Pulmonary artery endothelial cell (primary cell): ENCODE measurements around the gene TRUB1. TPM values are rescaled to one million over a fixed set of nuclear protein-coding genes. Genes with fewer than 3 reads are reported as not detected.
"Not testable (repeated sequence)": the region's sequence is repeated elsewhere in the genome, so short reads cannot be mapped to it uniquely, and the experiment has no call there.

ENCODE experiments used
- DNase-seq: peaks from one replicate; pipeline ENCODE4 v3.0.0-alpha.2; 2011; ENCODE audit warnings: low read depth, low spot score
- total RNA-seq: library from RNA; depleted of rRNA; stranded (reverse); fragments of >200 nt; gene quantifications from 2 replicates; pipeline ENCODE4 v1.2.3, GENCODE V29; 2014

Gene TRUB1
- 25.7 and 26.2 TPM in 2 replicates for total RNA-seq

DNA sequence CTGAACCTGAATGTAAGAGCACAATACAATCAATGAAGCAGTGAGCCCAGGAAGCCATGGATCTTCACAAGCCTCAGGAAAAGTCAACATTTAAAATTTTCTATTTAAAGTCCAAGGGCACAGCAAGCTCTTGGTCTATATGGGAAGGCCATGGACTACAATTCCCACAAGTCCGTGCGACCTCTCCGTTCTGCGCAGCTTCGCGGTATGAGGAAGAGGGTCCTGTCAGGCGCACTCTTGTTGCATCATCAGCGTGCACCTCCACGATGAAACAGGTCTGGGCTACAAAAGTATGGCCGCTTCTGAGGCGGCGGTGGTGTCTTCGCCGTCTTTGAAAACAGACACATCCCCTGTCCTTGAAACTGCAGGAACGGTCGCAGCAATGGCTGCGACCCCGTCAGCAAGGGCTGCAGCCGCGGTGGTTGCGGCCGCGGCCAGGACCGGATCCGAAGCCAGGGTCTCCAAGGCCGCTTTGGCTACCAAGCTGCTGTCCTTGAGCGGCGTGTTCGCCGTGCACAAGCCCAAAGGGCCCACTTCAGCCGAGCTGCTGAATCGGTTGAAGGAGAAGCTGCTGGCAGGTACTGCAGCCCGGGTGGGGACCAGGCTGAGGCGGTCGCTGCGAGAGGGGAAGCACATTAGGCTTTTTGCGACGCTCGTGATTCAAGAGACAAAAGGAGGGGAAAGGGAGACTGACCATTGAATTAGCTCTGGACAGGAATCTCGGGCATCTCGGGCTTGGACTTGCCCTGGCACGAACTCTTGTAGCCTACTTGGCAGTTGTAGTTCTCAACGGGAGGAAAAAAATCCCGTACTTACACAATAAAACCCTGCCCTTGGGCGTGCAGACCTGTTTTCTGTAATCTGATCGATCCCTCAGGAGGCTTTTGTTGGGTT is at the start of gene TRUB1:
TRUB1 (plus strand) TSS at position 234 of the 894 bp plus-strand sequence; CDS start at position 293, 59 bp downstream.
- DNase-seq, result peak; percentile 89

DNA sequence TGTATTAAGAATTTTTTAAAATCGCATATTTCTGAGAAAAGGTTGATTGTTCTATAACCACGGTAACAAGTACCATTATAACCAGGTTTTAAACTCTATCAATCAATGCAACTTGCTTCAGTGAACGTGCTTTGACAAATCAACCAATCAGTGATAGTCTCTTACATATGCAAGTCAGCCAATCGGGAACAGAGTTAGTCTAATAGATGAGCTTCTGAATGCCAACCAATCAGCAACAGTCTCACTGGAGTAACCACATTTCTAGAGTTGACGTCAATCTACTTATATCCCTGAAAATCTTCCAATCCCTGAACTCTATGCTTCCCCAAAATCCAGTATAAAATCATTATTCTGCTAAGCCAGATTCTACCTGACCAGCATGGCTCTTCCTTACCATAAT is 44.7 kb upstream of the TRUB1 start:
- DNase-seq, result no peak

DNA sequence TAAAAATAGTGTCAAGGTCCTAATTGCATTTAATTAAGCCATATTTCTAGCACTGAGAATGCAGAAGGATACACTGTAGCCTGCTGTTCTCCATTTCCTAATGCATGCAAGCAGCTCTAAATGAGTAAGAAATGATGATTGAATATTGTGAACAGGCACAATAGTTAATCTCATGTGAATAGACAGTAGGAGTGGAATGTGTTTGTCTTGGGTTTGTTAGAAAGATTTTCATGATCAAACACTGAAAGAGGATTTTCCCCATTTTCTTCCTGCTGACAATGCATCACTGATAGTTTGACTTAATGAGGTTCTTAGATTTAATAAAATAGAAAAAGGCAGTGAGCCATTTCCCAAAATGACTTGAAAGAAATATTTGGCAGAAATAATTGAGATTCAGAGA is 43.1 kb upstream of the TRUB1 start:
- DNase-seq, result no peak

DNA sequence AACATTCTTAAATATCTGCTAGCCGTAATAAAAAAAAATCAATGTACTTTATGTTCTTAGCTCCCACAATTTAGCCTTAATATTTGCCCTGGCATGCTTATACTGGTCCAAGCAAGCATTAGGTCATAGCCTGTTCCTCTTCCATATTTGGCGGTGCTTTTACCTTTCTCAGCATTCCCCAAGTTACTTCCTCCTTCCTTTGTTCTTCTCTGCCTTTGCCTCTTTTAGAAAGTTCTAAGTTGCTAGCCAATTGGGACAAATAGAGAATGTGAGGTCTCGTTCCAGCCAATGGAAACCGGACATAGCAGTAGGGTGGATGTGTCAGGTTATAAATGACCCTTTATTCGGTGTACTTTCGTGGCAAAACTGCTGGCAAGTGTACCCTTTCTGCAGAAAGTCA is 41.0 kb upstream of the TRUB1 start:
- DNase-seq, result not testable (repeated sequence)

DNA sequence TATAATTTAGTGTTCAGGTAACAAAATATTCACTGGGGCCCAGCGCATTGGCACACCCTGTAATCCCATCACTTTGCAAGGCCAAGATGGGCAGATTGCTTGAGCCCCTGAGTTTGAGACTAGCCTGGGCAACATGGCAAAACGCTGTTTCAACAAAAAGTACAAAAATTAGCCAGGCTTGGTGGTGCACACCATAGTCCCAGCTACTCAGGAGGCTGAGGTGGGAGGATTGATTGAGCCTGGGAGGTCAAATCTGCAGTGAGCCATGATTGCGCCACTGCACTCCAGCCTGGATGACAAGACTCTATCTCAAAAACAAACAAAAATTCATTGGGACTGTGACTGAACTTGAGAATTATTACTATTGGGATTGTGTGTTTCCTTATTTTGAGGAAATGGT is 40.4 kb upstream of the TRUB1 start:
- no peak for DNase-seq

DNA sequence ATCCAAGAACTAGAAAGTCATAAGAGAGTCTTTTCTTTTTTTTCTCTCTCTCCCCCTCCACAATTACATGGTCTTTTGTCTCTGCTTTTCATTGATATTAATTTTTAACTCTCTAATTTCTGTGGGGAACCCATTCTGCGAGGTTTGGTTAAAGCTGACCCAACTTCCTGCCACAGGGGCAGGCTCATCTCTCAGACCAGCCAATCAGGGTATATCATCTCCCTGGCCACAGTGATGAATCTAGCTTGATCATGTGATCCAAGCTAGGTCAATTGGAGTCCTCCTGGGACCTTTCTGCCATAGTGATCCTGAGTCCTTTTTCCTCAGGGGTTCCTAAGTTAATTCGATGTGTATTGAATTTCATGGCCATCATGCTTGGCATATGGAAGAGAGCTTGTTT is 38.0 kb upstream of the TRUB1 start:
- DNase-seq, result no peak

DNA sequence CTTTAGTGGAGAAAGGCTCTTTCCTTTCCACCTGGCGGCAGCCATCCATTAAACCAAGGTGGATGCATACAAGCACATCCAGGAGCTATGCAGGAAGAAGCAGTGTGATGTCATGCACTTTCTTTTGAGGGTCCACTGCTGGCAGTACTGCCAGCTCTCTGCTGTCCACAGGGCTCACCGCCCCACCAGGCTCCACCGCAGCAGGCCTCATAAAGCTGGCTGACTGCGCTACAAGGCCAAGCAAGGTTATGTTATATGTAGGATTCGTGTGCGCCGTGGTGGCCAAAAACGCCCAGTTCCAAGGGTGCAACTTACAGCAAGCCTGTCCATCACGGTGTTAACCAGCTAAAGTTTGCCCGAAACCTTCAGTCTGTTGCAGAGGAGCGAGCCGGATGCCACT is 37.3 kb upstream of the TRUB1 start:
- no peak for DNase-seq

DNA sequence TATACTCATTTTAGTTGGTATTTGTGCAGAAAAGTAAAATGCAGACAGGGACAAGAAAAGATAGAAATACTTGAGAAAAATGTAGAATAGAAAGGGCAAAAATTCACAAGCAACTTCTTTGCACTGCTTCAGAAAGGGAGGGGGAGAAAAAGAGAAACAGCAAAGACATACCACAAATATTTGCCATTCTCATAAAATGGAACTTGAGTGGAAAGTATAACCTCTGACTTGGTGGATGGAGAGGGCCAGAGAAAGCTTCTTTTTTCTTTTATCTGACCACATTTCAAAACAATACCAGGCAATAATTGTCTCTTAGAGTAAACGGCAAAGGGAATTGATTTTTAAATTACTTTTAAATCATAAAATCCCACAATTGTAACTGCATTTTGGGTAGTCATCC is 35.8 kb upstream of the TRUB1 start:
- no peak for DNase-seq

DNA sequence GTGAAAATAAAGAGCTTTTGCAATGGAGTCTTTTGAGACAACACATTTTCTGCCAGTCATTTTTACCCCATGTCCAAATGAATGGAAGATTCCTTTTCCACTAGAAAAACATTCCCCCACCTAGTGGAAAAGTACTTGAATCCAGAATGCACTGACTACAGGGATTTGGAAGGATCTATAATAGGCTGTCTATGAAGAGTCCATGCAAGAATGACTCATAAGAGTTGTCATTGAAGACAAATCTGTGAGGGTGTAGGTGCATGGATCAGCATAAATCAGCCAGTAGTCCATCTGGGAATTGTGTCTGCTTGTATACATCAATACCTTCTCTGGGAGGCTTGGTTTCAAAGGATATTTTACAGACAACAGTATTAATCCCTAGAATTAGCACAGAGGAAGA is 32.5 kb upstream of the TRUB1 start:
- no peak for DNase-seq

DNA sequence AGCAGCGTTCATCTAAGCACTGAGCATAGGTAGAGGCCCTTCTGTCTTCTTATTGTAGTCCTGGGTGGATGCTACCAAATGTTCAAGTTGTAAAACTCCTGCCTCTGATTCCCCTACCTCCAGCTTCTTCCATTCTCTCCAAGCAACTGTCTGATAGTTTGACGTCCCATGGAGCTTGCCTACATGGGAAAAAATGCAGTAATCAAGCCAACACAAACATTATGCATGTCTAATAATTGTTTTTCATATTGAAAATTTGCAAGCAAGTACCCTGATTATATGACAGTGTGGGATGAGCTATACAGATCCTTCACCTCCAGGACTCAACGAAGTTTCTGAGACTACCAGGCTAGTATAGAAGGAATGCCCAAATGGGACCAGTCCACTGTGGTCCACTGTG is 31.0 kb upstream of the TRUB1 start:
- DNase-seq, result no peak

DNA sequence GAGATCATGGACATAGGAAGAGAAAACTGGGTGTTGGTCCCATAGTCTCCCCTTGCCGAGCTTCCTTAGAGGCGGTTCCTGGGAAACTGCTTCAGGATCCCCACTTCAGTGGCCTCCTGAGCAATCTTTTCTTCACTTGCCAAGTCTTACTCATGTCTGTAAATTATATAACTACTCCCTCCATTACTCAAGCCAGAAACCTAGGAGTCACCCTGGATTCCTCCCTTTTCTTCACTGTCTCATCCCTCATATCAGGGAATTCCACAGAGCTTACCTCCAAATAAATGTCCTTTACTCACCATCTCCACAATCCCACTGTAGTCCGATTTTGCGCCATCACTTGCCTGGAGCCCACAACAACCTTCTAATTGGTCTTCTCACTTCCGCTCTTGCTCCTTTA is 29.1 kb upstream of the TRUB1 start:
- no peak for DNase-seq

DNA sequence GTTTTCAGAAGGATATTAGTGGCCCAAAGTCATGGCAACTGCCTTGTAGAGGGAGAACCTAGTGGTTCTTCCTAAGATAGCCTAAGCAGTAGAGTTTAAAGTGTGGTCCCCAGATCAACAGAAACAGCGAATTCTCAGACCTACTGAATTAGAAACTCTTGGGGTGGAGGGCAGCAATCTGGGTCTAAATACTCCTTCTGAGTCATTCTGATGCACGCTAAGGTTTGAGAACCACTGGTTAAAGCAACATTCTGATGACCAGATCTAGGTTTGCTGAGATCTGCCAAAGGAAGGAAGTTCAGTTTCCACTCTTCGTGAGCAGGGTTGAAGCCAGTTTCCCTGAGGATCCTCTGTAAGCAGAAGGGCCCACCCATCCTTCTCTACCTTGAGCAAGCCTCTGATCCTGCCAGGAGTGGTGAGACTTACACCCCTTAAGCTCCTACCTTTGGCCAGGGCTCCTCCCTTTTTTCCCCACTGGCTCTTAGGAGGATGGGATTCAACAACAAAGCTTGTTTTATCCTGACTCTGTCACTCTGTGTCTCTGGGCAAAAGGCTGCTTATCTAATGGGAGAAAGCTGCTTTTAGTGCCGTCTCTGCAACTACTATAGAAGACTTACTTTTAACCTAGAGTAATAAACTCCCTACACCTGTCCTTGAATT is 26.8 kb upstream of the TRUB1 start:
- DNase-seq, result no peak

DNA sequence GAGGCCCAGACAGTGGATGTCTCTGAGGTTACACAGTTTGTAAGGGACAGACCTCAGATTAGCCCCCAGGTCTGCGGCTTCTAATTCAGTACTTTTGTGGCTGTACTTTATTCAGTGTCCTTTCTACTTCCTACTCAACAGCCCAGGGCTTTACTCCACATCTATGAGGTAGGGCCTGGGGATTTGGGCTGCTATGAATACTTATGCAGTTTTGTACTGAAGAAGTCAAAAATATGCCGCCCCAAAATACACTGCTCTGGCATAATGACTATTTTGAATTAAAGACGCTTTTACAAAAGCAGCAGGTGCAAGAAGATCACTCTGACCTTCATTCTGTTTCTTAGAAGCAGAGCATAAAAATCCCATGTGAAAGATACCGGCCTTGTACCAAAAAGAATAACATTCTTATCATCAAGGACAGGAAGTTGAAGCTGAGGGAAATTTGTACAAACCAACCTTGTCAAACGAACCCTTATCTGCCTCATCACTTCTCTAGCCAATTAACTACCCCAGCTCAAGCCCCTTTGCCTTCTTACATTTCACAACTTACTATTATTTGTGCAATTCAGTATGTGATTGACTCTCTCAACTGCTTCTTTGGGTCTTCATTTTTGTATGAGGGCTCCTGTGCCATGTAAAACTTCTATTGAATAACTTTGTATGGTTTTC is 26.1 kb upstream of the TRUB1 start:
- no peak for DNase-seq

DNA sequence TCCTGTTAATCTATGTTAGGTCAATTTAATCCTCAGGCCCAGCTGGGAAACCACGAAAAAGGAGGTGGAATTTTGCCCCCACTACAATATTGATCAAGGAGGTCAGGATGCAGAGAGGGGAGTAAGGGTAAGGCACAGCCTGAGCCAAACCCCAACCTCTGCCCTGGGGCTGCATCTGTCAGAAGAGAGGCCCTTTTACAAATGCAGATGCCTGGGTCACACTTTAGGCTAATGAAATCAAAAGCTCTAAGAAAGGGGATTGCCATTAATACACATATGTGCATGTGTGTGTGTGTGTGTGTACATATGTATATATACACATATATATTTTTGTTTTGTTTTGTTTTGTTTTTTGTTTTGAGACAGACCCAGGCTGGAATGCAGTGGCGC is 25.5 kb upstream of the TRUB1 start:
- DNase-seq, result no peak

DNA sequence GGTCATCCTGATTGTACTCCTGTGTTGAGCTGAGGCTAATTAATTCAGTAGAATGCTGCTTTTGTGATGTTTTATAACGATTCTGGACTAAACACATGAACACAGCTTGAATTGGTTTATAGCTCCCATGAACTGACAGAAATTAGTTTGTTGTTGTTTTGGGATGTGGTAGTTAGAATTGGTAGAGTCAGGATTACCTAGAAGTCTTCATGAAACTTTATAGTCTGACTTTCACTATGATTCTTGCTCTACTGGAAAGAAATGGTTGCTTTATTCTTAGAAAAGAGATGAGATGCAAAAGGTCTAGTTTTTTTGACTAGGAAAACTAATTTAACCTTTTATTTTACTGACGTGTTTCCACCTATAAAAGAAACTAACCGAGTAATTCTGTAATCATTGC is 23.4 kb upstream of the TRUB1 start:
- no peak for DNase-seq

DNA sequence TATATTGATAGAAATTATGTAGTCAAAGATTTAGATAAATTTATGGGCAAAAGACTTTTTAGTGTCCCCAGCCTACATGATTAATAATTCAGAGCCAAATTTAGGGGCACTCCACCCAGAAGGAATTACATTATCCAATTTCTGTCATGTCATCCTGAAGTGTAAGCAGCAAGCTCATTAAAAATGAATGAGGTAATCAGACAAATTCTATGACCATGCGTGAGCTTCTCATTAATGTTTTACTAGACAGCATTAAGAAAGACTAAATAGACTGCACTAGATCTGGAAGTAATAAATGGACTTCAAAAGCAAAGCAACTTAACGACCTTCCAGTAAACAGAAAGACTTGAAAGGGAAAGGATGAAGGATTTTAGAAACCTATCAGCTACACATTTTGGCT is 22.7 kb upstream of the TRUB1 start:
- no peak for DNase-seq

DNA sequence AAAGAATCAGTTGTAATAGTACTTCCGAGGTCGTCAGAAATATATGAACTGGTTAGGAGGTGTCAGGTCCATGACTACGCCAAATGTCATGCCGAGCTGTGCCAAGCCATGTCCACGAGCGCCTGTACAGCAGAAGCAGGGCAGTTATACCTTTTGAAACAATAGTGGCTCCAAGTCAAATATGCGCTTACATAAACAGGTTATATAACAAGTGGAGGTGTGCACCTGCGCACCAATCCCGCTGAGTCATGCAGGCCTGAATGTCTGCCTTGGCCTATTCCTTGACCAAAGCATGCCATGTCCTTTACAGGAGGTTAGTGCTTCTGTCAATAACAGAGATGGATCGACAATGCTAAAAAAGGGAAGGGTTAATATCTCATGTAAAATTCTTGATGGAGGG is 21.3 kb upstream of the TRUB1 start:
- no peak for DNase-seq

DNA sequence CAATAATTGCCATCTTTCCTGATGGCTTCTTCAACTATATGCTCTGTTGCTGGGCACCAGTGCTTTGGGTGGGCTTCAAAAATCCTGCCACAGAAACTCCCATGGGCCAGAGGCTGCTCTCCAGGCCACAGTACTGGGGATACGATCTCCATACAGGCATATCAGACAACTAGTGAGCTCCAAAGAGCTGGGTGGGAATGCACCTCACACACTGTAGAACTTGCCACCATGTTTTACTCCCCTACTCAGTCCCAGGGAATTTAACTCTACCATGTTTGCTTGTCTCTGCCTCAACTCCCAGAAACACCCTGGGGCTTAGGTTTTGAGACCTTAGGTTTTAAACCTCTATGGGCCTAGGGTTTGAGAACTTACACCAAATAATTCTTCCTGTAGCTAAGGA is 20.5 kb upstream of the TRUB1 start:
- no peak for DNase-seq

DNA sequence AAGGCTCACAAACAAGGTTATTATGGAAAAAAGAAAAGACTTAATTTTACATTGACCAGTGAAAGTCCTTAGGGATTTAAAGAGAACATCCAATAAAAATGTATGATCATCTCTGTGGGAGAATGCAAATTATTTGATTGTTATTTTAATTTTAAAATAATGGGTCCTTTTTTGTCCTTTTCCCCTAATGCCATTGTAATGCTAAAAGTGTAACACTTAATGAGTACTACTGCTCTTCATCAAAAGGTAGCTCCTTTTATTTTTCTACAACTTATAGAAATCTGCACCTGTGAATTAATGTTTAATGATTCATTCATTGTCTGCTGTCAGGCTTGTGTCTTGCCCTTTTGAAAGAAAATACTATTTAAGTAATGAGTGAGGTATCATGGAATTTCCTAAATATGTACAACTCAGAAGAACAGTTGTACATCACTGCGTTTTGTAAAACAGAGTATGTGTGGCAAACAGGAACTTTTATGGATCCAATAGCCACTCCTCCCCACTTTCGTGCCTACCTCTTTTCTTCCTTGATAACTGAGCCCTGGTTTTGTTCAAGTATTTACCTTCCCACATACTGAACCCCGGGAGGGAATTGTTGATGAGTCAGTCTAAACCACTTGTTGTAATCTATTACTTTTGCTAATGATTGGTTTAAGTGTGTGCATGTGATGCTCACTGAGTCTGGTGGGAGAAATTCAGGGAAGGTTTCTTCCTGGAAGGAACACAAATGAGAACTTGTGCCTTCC is 19.9 kb upstream of the TRUB1 start:
- no peak for DNase-seq

DNA sequence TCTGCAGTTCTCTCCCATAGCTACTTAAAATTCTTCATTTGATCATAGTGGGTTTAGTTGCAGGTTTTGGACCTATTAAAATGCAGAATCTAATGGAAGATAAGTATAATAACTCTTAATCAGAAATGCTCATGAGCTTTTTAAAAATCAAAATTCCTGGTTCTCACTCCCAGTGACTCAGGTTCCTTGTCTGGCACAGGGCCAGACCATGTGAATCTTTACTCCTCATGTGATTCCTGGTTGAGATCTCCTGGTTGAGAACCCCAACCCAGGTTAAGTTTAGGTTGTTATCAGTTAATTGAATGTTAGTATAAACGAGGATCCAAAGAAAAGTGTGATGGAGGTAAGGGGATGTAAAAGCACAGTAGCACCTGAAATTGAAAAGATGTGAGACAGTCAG is 17.5 kb upstream of the TRUB1 start:
- DNase-seq, result no peak

DNA sequence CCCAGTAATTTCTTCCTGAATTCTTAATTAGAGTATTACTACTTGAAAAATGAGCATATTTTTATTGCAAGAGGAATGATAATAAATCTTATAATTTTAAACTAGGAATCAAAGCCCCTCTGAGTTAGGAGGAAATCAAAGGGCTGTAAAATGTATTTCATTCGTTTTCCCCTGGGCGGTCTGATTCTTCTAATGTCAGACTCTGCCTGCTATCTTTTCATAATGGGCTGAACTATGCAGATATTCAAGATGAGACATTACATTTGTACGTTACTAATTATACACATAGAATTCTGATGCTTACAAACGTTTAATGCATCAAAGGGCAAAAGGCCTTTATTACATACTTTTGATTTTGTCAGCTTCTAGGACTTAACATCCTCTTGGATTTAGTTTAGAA is 16.0 kb upstream of the TRUB1 start:
- no peak for DNase-seq

DNA sequence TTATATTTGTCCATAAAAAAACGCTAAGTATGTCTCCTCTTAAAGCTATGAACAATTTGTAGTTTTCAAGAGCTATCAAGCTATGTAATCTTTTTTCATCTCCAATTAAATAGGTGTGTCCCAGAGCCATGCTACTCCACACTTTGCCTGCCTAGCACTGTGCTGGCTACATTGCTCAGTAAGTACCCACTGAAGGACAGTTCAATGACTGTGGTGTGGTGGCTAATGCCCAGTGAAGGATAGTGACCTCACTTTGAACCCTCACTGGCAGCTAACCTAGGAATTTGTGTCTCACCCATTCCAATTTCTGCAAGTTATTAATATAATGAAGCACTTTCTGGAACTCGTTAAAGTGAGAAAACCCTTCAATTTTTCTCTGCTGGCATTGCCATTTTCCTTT is 14.4 kb upstream of the TRUB1 start:
- DNase-seq, result no peak
